ENCODE results near the gene CEP57.
A peak's percentile ranks its signal among the peaks of the same experiment; 100 is the strongest.
"Not testable (repeated sequence)": the region's sequence is repeated elsewhere in the genome, so short reads cannot be mapped to it uniquely, and the experiment has no call there.

Gene CEP57

GRCh38 chr11:95799546-95799945, 9.2 kb downstream of the CEP57 start:
- no peak for DNase-seq (ENCODE audit: low read depth)

- no peak for DNase-seq (ENCODE audit: low read depth)
Observed at GRCh38 chr11:95800438-95800837, 10.1 kb downstream of the CEP57 start.

DNA sequence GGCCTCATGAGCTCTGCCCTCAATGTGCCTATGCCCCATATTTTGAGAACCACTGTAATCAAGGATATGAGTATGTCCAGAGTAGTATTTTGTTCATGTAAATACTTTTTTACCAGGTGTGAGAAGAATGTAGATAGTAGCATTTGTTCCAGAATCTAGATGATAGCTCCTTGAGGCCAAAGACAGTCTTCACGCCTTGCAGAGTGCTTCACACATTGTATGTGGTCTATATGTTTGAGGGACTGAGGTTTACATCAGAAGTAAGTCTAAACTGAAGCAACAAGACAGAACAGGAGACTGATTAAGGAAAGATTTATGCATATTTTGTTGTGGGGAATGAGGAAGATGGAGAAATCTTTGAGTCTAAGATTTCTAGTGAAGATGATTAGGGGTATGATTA, 12.5 kb downstream of the CEP57 start:
- DNase-seq (ENCODE audit: low read depth) = no peak

DNA sequence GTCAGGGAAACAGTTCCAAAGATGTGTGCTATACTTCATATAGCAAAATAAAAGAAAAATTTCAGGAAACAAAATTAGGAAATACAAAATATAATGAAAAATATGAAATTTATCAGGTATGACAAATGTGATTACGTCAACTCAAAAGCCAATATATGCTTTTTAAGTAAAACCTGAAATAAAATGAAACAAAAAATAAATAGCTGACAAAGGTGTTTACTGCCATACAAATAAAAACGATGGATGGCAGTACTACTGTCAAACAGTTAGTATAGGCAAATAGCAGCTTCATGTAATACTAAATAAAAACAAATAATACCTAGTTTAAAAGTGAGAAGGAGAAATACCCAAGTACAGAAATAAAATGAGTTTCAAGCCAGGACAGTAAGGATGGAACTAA, 13.7 kb downstream of the CEP57 start:
- DNase-seq (ENCODE audit: low read depth) = no peak

DNA sequence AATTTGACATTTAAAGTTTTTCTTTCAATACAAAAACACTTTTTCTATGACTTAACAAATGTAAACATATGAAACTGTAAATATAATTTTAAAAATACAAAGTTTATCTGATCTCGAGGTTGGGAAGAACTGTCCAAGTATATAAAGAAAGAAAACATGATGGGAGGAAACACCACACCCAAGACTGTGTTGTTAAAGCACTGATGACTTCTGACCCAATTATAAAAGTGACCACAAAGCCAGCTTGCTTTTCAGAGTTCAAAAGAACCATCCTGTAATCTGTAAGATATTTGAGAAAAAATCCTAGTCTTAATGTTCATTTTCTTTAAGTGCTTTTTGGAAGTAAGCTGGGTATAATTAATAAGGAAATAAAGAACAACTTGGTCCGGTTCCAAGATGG, 15.6 kb downstream of the CEP57 start:
- DNase-seq (ENCODE audit: low read depth) = no peak

DNA sequence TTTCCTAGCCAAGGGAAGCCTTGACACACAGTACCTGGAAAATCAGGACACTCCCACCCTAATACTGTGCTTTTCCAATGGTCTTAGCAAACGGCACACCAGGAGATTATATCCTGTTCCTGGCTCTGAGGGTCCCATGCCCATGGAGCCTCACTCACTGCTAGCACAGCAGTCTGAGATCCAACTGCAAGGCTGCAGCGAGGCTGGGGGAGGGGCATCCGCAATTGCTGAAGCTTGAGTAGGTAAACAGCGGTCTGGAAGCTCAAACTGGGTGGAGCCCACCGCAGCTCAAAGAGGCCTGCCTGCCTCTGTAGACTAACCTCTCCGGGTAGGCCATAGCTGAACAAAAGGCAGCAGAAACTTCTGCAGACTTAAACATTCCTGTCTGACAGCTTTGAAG, 16.2 kb downstream of the CEP57 start:
- not testable (repeated sequence) for DNase-seq (ENCODE audit: low read depth)

- not testable (repeated sequence) for DNase-seq (ENCODE audit: low read depth)
Observed at GRCh38 chr11:95811052-95811451, 20.8 kb downstream of the CEP57 start.

GRCh38 chr11:95816037-95816436, 25.7 kb downstream of the CEP57 start:
- no peak for DNase-seq (ENCODE audit: low read depth)

DNA sequence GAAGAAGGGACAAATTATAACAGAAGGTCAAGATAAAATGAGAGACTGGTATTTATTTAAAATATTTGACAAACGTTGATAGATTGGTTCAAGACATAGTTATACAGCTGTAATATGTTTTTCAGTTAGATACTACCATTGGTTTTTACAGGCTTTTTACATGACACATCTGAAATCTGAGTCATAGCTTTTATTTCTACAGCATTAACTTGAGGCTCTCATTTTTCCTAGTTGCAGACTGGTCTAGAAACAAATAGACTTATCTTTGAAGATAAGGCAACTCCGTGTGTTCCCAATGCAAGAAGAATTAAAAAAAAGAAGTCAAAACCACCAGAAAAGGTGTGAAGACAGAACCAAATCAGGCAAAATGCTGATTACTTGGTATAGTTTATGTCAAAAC, 31.3 kb downstream of the CEP57 start:
- DNase-seq (ENCODE audit: low read depth) = no peak

DNA sequence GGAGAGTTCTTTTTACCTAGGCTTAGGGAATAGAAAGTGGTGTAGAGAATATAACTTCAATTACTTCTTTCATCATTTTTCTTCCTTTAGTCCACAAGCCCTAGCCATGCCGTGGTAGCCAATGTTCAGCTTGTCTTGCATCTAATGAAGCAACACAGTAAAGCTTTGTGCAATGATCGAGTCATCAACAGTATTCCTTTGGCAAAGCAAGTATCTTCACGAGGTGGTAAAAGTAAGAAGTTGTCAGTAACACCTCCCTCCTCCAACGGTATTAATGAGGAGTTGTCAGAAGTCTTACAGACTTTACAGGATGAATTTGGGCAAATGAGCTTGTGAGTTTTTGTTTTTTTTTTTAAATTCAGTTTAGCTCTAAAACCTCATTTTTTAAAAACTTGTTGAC, 37.4 kb downstream of the CEP57 start:
- no peak for DNase-seq (ENCODE audit: low read depth)

GRCh38 chr11:95829580-95830259, 39.4 kb downstream of the CEP57 start:
- no peak for DNase-seq (ENCODE audit: low read depth)

- DNase-seq (ENCODE audit: low read depth) = no peak
Observed at GRCh38 chr11:95831198-95831883, 41.0 kb downstream of the CEP57 start.

GRCh38 chr11:95832763-95833162, 42.5 kb downstream of the CEP57 start:
- no peak for DNase-seq (ENCODE audit: low read depth)

DNA sequence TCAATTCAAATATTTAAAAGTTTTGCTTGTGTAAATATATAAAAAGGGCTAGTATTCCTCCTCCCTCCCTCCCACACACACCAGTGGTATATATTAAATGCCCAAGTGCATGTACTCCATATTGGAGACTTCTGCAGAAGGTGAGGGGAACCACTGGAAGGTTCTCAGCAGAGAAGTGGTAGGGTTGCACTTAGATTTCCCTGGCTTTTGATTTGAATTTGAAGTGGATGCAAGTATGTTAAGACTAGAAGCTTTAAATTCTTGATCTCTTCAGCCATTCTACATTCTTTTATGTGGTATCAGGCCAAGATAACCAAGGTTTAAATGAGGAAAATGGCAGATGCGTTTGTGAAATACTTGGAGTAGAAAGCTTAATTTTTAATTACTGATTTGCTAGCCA, 43.1 kb downstream of the CEP57 start:
- no peak for DNase-seq (ENCODE audit: low read depth)

DNA sequence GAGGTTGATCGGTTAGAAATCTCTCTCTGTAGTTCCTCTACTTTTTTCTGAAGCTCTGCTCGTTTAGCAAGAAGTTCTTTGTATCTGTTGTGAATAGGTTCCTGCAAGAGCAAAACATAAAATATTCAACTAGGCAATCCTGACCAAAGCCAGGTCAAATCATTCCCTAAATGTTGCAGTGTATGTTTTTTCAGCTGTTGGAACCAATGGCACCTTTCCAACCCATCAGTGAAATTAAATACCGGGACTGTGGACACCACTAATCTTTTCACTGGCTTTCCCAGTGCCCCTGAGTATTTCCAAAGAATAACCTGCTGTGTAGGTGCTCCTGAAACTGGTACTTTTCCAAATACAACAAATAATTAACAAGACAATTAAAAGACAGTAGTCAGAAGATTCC, 45.1 kb downstream of the CEP57 start:
- DNase-seq (ENCODE audit: low read depth) = no peak

GRCh38 chr11:95835768-95836488, 45.6 kb downstream of the CEP57 start:
- peak; percentile 24 for DNase-seq (ENCODE audit: low read depth)

DNA sequence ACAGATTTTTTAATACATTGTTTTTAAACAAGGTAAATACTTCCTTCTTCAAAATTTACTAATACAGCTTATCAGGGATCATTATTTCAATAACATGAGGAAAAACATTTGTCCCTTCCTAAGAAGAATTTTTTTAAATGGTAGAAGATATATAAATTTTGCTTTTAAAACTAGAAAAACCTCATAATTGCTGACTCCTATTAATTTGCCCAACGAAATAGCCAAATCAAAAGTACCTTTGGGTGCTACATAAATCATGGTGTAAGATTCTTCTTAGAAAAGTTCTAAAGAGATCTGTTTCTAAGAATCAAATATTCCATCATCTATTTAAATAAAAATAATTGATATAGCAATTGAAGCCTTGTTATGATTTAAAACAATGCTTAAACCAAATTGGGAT, 54.9 kb downstream of the CEP57 start:
- no peak for DNase-seq (ENCODE audit: low read depth)

DNA sequence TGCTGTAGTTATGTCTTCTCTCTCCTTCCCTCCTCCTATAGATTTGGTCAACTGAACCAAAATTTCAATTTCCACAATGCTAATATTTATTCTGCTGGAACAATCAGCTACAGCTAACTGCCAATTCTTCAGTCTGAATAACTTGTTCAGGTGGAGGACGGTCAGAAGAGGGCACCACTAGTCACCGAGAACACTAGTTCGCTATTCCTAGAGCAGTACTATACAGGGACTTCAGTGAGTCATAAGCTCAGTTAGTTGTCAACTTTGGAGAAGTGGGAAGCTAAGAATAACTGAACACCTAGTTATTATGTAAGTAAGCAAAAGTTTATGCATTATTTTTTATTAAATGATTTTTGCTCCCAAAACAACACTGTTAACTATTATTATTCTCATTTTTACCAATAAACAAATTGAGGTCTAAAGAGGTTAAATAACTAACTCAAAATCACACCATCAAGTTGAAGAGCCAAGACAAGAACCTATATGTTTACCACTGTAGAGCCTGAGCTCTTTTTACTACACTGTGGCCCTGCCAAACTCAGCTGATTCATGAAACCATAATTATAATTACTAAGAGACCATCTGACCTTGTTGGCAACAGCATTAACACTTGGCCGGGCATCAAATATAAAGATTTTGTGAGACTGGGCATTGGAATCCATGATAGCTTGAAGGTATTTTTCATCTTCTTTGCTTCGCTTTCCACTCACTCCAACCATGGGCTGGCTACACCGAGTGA, 59.0 kb downstream of the CEP57 start:
- no peak for DNase-seq (ENCODE audit: low read depth)

DNA sequence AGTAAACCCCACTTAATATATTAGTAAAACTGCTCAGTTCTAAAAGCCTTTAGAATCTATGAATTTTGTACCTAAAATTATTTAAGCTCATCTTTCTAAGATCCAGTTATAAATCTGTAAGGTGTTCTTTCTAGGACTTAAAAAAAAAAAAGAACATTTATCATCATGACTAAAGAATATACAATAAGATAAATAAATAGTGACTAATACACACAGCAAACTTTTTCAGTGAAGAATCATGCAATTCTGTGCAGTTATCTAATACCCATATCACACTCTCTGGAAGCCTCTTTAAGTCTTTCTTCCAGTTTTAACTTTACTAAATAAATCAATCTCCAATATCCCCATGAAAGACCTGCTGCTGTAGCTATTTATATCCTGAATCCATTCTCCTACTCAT, 59.8 kb downstream of the CEP57 start:
- no peak for DNase-seq (ENCODE audit: low read depth)

GRCh38 chr11:95853138-95853537, 62.8 kb downstream of the CEP57 start:
- no peak for DNase-seq (ENCODE audit: low read depth)

GRCh38 chr11:95853862-95854261, 63.6 kb downstream of the CEP57 start:
- no peak for DNase-seq (ENCODE audit: low read depth)

DNA sequence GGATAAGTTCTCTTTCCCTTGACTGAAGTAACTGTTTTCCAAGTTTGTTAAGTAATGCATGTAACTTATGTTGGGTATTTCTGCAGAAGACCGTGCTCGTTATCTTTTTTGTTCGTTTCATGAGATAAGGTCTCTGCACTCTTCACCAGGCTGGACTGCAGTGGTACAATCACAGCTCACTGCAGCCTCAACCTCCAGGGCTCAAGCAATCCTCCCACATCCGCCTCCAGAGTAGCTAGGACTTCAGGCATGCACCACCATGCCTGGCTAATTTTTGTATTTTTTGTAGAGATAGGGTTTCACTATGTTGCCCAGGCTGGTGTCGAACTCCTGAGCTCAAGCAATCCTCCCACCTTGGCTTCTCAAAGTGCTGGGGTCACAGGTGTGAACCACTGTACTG, 64.1 kb downstream of the CEP57 start:
- DNase-seq (ENCODE audit: low read depth) = not testable (repeated sequence)

GRCh38 chr11:95860024-95860423, 69.7 kb downstream of the CEP57 start:
- DNase-seq (ENCODE audit: low read depth) = not testable (repeated sequence)

All from activated T-helper 9 cell treated with anti-CD3 and anti-CD28 coated beads, Interleukin-2, amount 50 U/mL, for 16 hours (primary cell).